Activated T-cell treated with anti-CD3 and anti-CD28 coated beads, Interleukin-2, amount 50 U/mL, for 24 hours (primary cell): ENCODE data around the gene GRB10.

Source experiments
- DNase-seq: peaks from one replicate; pipeline ENCODE4 v3.0.0-alpha.2; 2020
- H3K27ac Mint-ChIP-seq: 2 replicates; pipeline ENCODE4 v1.8.0; 2020; ENCODE audit warnings: mild to moderate bottlenecking, mixed read lengths
- H3K27me3 Mint-ChIP-seq: 2 replicates; pipeline ENCODE4 v1.8.0; 2020; ENCODE audit warnings: mixed read lengths
- H3K36me3 Mint-ChIP-seq: 2 replicates; pipeline ENCODE4 v1.8.0; 2020; ENCODE audit warnings: low read depth, mixed read lengths
- H3K4me1 Mint-ChIP-seq: 2 replicates; pipeline ENCODE4 v1.8.0; 2020; ENCODE audit warnings: low read depth, mixed read lengths
- H3K4me3 Mint-ChIP-seq: 2 replicates; pipeline ENCODE4 v1.8.0; 2020; ENCODE audit warnings: mild to moderate bottlenecking, moderate library complexity, mixed read lengths
- H3K9me3 Mint-ChIP-seq: 2 replicates; pipeline ENCODE4 v1.8.0; 2020; ENCODE audit warnings: mixed read lengths

The GRB10 gene

GRCh38 chr7:50645186-50645585, 137.5 kb downstream of the GRB10 start:
- Mint-ChIP-seq H3K27me3 (no peaks in the 10 kb centered on the region), H3K4me1 (peaks cover 2% of the 10 kb centered on the region)
- DNase-seq: no peak

GRCh38 chr7:50644586-50644985, 138.1 kb downstream of the GRB10 start:
- H3K27ac Mint-ChIP-seq: no peak overlapping the region
- DNase-seq: no peak
- H3K4me1 Mint-ChIP-seq: peaks cover 2% of the 10 kb centered on the region
- H3K4me3 Mint-ChIP-seq: no peak overlapping the region
- H3K27me3 Mint-ChIP-seq: no peaks in the 10 kb centered on the region
- H3K9me3 Mint-ChIP-seq: no peaks in the 10 kb centered on the region
- no peaks in the 10 kb centered on the region for H3K36me3 Mint-ChIP-seq

More at GRCh38 chr7:50645186-50645585, 137.5 kb downstream of the GRB10 start:
- no peaks in the 10 kb centered on the region for H3K36me3 Mint-ChIP-seq
- no peaks in the 10 kb centered on the region for H3K9me3 Mint-ChIP-seq
- H3K27ac Mint-ChIP-seq: no peak overlapping the region
- H3K4me3 Mint-ChIP-seq: no peak overlapping the region

- H3K4me3 Mint-ChIP-seq: no peak overlapping the region
- H3K4me1 Mint-ChIP-seq: peaks cover 2% of the 10 kb centered on the region
- H3K9me3 Mint-ChIP-seq: no peaks in the 10 kb centered on the region
- no peak overlapping the region for H3K27ac Mint-ChIP-seq
- no peaks in the 10 kb centered on the region for H3K27me3 Mint-ChIP-seq
- DNase-seq: no peak
- H3K36me3 Mint-ChIP-seq: no peaks in the 10 kb centered on the region
These were observed 138.6 kb downstream of the GRB10 start for GRCh38 chr7:50644114-50644513.

- no peak for DNase-seq
- no peaks in the 10 kb centered on the region for H3K9me3 Mint-ChIP-seq
- no peaks in the 10 kb centered on the region for H3K27me3 Mint-ChIP-seq
- no peaks in the 10 kb centered on the region for H3K36me3 Mint-ChIP-seq
- H3K4me3 Mint-ChIP-seq: no peak overlapping the region
- H3K27ac Mint-ChIP-seq: no peak overlapping the region
- peaks cover 2% of the 10 kb centered on the region for H3K4me1 Mint-ChIP-seq
These were observed 141.0 kb downstream of the GRB10 start for GRCh38 chr7:50641442-50642405.

GRCh38 chr7:50640779-50641178, 141.9 kb downstream of the GRB10 start:
- Mint-ChIP-seq H3K4me3 (no peak overlapping the region), H3K27me3 (no peaks in the 10 kb centered on the region), H3K4me1 (no peaks in the 10 kb centered on the region), H3K27ac (no peak overlapping the region), H3K36me3 (no peaks in the 10 kb centered on the region), H3K9me3 (no peaks in the 10 kb centered on the region)
- no peak for DNase-seq

GRCh38 chr7:50640256-50640655, 142.4 kb downstream of the GRB10 start:
- no peaks in the 10 kb centered on the region for H3K4me1 Mint-ChIP-seq
- H3K27ac Mint-ChIP-seq: no peak overlapping the region
- no peak overlapping the region for H3K4me3 Mint-ChIP-seq
- H3K9me3 Mint-ChIP-seq: no peaks in the 10 kb centered on the region
- no peak for DNase-seq
- no peaks in the 10 kb centered on the region for H3K36me3 Mint-ChIP-seq
- no peaks in the 10 kb centered on the region for H3K27me3 Mint-ChIP-seq

- Mint-ChIP-seq H3K36me3 (no peaks in the 10 kb centered on the region), H3K9me3 (no peaks in the 10 kb centered on the region), H3K4me3 (no peak overlapping the region), H3K4me1 (peaks cover 3% of the 10 kb centered on the region), H3K27ac (no peak overlapping the region), H3K27me3 (peaks cover 2% of the 10 kb centered on the region)
- DNase-seq: no peak
These were observed 144.7 kb downstream of the GRB10 start for GRCh38 chr7:50637725-50638643.

GRCh38 chr7:50634378-50634777, 148.3 kb downstream of the GRB10 start:
- Mint-ChIP-seq H3K4me3 (no peak overlapping the region), H3K4me1 (peaks cover 5% of the 10 kb centered on the region), H3K27me3 (peaks cover 2% of the 10 kb centered on the region), H3K36me3 (no peaks in the 10 kb centered on the region), H3K9me3 (no peaks in the 10 kb centered on the region), H3K27ac (no peak overlapping the region)
- DNase-seq: no peak

- DNase-seq: no peak
- no peak overlapping the region for H3K27ac Mint-ChIP-seq
- peaks cover 5% of the 10 kb centered on the region for H3K4me1 Mint-ChIP-seq
- H3K27me3 Mint-ChIP-seq: peaks cover 2% of the 10 kb centered on the region
- no peaks in the 10 kb centered on the region for H3K9me3 Mint-ChIP-seq
- no peak overlapping the region for H3K4me3 Mint-ChIP-seq
- H3K36me3 Mint-ChIP-seq: no peaks in the 10 kb centered on the region
These were observed 149.3 kb downstream of the GRB10 start for GRCh38 chr7:50633414-50633710.

- Mint-ChIP-seq H3K27ac (no peak overlapping the region), H3K9me3 (no peaks in the 10 kb centered on the region), H3K4me3 (no peak overlapping the region), H3K4me1 (peaks cover 5% of the 10 kb centered on the region), H3K27me3 (peaks cover 2% of the 10 kb centered on the region), H3K36me3 (no peaks in the 10 kb centered on the region)
- DNase-seq: peak; percentile 67
These were observed 149.9 kb downstream of the GRB10 start for GRCh38 chr7:50632561-50633413.

- H3K9me3 Mint-ChIP-seq: no peaks in the 10 kb centered on the region
- H3K36me3 Mint-ChIP-seq: no peaks in the 10 kb centered on the region
- no peak overlapping the region for H3K4me3 Mint-ChIP-seq
- peaks cover 5% of the 10 kb centered on the region for H3K4me1 Mint-ChIP-seq
- peaks cover 2% of the 10 kb centered on the region for H3K27me3 Mint-ChIP-seq
- H3K27ac Mint-ChIP-seq: no peak overlapping the region
- DNase-seq: no peak
These were observed 151.1 kb downstream of the GRB10 start for GRCh38 chr7:50631639-50632038.

- no peak for DNase-seq
- Mint-ChIP-seq H3K4me1 (peaks cover 5% of the 10 kb centered on the region), H3K27me3 (peaks cover 2% of the 10 kb centered on the region), H3K9me3 (no peaks in the 10 kb centered on the region), H3K36me3 (no peaks in the 10 kb centered on the region), H3K27ac (no peak overlapping the region), H3K4me3 (no peak overlapping the region)
These were observed 151.6 kb downstream of the GRB10 start for GRCh38 chr7:50631100-50631499.

GRCh38 chr7:50629238-50629901, 153.3 kb downstream of the GRB10 start:
- no peaks in the 10 kb centered on the region for H3K9me3 Mint-ChIP-seq
- H3K27me3 Mint-ChIP-seq: peaks cover 2% of the 10 kb centered on the region
- no peaks in the 10 kb centered on the region for H3K36me3 Mint-ChIP-seq
- no peak overlapping the region for H3K27ac Mint-ChIP-seq
- H3K4me3 Mint-ChIP-seq: no peak overlapping the region
- H3K4me1 Mint-ChIP-seq: peaks cover 5% of the 10 kb centered on the region
- no peak for DNase-seq
